ENCODE measurements around the gene LRP2. TPM values are rescaled to one million over a fixed set of nuclear protein-coding genes. Genes with fewer than 3 reads are reported as not detected.

Gene LRP2
- total RNA-seq, 1 donor from 2014 or later, result 1.00 TPM

DNA sequence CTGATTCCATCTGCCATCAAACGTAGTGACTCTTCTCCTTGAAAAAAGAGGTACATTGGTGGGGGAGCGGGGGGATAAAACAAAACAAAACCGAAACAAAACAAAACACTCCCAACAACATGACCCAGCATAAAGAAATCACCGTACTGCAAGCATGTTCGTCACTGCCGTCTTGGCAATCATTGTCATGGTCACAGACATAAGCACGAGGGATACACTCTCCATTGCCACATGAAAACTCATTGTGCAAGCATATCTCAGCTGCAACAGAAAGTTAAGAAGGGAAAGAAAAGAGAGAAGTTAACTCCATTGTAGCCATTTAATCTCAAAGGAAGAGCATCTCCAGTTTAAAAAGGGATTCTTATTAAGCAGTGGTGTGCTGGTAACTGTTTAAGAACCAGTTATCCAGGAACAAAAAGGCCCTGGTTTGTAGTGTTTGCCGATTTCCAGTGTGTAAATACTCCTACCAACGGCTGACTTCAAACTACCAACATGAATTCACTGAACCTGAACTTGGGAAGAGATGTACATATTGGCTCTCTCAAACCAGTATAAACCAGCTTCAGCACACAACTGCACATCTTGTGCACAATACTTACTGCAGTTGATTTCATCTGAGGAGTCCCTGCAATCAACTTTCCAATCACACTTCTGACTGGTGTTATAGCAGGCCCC is 68.2 kb downstream of the LRP2 start:
- H3K4me3 Mint-ChIP-seq (ENCODE audit: unreplicated experiment), result no peak overlapping the region
- no peak overlapping the region for H3K9ac ChIP-seq (ENCODE audit: low read length)
- DNase-seq (ENCODE audit: low read depth) (no peak), FAIRE-seq (no peak)
- H3K36me3 ChIP-seq (ENCODE audit: insufficient read depth, low read length), result no peaks in the 10 kb centered on the region
- H3K4me2 ChIP-seq (ENCODE audit: low read length), result no peak overlapping the region
- H3K27ac Mint-ChIP-seq (ENCODE audit: unreplicated experiment), result no peak overlapping the region
- H3K27me3 ChIP-seq (ENCODE audit: insufficient read depth, low read length), result no peaks in the 10 kb centered on the region
- no peak for TF ChIP-seq EZH2 (IDR thresholded peaks at IDR 0.05; ENCODE audit: insufficient read depth, low read length)
- TF ChIP-seq, protein P1, sequence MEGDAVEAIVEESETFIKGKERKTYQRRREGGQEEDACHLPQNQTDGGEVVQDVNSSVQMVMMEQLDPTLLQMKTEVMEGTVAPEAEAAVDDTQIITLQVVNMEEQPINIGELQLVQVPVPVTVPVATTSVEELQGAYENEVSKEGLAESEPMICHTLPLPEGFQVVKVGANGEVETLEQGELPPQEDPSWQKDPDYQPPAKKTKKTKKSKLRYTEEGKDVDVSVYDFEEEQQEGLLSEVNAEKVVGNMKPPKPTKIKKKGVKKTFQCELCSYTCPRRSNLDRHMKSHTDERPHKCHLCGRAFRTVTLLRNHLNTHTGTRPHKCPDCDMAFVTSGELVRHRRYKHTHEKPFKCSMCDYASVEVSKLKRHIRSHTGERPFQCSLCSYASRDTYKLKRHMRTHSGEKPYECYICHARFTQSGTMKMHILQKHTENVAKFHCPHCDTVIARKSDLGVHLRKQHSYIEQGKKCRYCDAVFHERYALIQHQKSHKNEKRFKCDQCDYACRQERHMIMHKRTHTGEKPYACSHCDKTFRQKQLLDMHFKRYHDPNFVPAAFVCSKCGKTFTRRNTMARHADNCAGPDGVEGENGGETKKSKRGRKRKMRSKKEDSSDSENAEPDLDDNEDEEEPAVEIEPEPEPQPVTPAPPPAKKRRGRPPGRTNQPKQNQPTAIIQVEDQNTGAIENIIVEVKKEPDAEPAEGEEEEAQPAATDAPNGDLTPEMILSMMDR (IDR thresholded peaks at IDR 0.05; ENCODE audit: insufficient read depth, low read depth, low read length), result no peak
- H3K9me3 ChIP-seq (ENCODE audit: insufficient read depth, low read depth, low read length), result no peaks in the 10 kb centered on the region
- no peak overlapping the region for H3K27ac ChIP-seq (ENCODE audit: low read depth, low read length)
- no peaks in the 10 kb centered on the region for H3K9me3 Mint-ChIP-seq (ENCODE audit: unreplicated experiment)
- H4K20me1 ChIP-seq (ENCODE audit: insufficient read depth, low read length), result no peaks in the 10 kb centered on the region
- peaks cover 3% of the 10 kb centered on the region for H3K27me3 Mint-ChIP-seq (ENCODE audit: low read depth, unreplicated experiment)
- H3K79me2 ChIP-seq (ENCODE audit: insufficient read depth, low read length), result no peaks in the 10 kb centered on the region
- peaks cover 3% of the 10 kb centered on the region for H3K4me1 Mint-ChIP-seq (ENCODE audit: low read depth, unreplicated experiment)
- no peaks in the 10 kb centered on the region for H3K4me1 ChIP-seq (ENCODE audit: insufficient read depth, low read length)
- H3K36me3 Mint-ChIP-seq (ENCODE audit: low read depth, unreplicated experiment), result no peaks in the 10 kb centered on the region
- no peak overlapping the region for H3K4me3 ChIP-seq (ENCODE audit: insufficient read depth, low read depth, low read length)
- no peak overlapping the region for H2AFZ ChIP-seq (ENCODE audit: low read depth, low read length)

DNA sequence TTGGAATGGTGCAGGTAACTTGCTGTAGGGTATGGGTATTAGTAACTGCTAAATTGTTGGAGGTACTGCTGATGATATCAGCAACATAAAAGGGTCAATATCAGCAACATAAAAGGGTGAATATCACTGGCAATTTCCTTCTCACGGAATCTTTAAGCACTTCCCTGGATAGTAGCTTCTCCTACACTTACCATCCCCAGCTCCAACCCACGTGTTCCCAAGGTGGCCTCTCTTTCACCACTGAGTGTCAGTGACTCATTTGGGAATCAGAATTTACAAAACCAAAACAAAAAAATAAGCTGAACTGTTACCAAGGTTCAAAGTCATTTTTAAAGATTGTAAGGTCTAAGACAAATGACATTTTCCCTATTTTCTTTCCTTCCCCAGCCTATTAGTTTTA is 70.8 kb downstream of the LRP2 start:
- no peak overlapping the region for H3K27ac Mint-ChIP-seq (ENCODE audit: unreplicated experiment)
- DNase-seq (ENCODE audit: low read depth) (no peak), FAIRE-seq (no peak)
- no peaks in the 10 kb centered on the region for H3K27me3 Mint-ChIP-seq (ENCODE audit: low read depth, unreplicated experiment)
- peaks cover 7% of the 10 kb centered on the region for H3K4me1 Mint-ChIP-seq (ENCODE audit: low read depth, unreplicated experiment)
- no peak overlapping the region for H3K4me3 Mint-ChIP-seq (ENCODE audit: unreplicated experiment)
- H3K27me3 ChIP-seq (ENCODE audit: insufficient read depth, low read length), result no peaks in the 10 kb centered on the region
- no peak for TF ChIP-seq EZH2 (IDR thresholded peaks at IDR 0.05; ENCODE audit: insufficient read depth, low read length)
- TF ChIP-seq, protein P1 (IDR thresholded peaks at IDR 0.05; ENCODE audit: insufficient read depth, low read depth, low read length), result no peak
- H3K36me3 Mint-ChIP-seq (ENCODE audit: low read depth, unreplicated experiment), result no peaks in the 10 kb centered on the region
- H3K9ac ChIP-seq (ENCODE audit: low read length), result no peak overlapping the region
- no peaks in the 10 kb centered on the region for H3K4me1 ChIP-seq (ENCODE audit: insufficient read depth, low read length)
- no peak overlapping the region for H3K27ac ChIP-seq (ENCODE audit: low read depth, low read length)
- H3K9me3 ChIP-seq (ENCODE audit: insufficient read depth, low read depth, low read length), result no peaks in the 10 kb centered on the region
- no peaks in the 10 kb centered on the region for H3K36me3 ChIP-seq (ENCODE audit: insufficient read depth, low read length)
- H3K4me3 ChIP-seq (ENCODE audit: insufficient read depth, low read depth, low read length), result no peak overlapping the region
- no peaks in the 10 kb centered on the region for H4K20me1 ChIP-seq (ENCODE audit: insufficient read depth, low read length)
- H3K4me2 ChIP-seq (ENCODE audit: low read length), result no peak overlapping the region
- H2AFZ ChIP-seq (ENCODE audit: low read depth, low read length), result no peak overlapping the region
- no peaks in the 10 kb centered on the region for H3K79me2 ChIP-seq (ENCODE audit: insufficient read depth, low read length)
- no peaks in the 10 kb centered on the region for H3K9me3 Mint-ChIP-seq (ENCODE audit: unreplicated experiment)

DNA sequence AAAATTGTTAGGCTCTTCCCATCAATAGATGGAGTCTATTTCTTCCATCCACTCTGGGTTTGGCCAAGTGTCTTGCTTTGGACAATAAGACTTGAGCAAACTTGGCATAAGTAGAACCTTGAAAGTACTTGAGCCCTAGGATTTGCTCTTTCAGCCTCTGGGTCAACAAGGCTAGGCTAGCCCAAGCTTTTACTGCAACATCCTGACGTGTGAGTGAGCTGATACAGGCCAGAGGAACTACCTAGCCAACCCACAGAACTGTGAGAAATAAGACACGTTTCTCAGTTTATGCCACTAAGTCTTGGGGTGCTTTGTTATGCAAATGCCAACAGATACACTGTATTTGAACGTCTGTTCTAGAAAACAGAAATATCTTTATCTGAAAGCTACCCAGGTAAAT is 71.9 kb downstream of the LRP2 start:
- no peak overlapping the region for H3K4me3 Mint-ChIP-seq (ENCODE audit: unreplicated experiment)
- H3K36me3 Mint-ChIP-seq (ENCODE audit: low read depth, unreplicated experiment), result no peaks in the 10 kb centered on the region

More for the DNA sequence above, 71.9 kb downstream of the LRP2 start:
- H3K9ac ChIP-seq (ENCODE audit: low read length), result no peak overlapping the region
- no peaks in the 10 kb centered on the region for H3K9me3 ChIP-seq (ENCODE audit: insufficient read depth, low read depth, low read length)
- Mint-ChIP-seq H3K9me3 (ENCODE audit: unreplicated experiment) (no peaks in the 10 kb centered on the region), H3K27me3 (ENCODE audit: low read depth, unreplicated experiment) (no peaks in the 10 kb centered on the region), H3K4me1 (ENCODE audit: low read depth, unreplicated experiment) (peaks cover 11% of the 10 kb centered on the region), H3K27ac (ENCODE audit: unreplicated experiment) (no peak overlapping the region)
- no peaks in the 10 kb centered on the region for H3K79me2 ChIP-seq (ENCODE audit: insufficient read depth, low read length)
- H3K27ac ChIP-seq (ENCODE audit: low read depth, low read length), result no peak overlapping the region
- no peak for TF ChIP-seq EZH2 (IDR thresholded peaks at IDR 0.05; ENCODE audit: insufficient read depth, low read length)
- TF ChIP-seq, protein P1 (IDR thresholded peaks at IDR 0.05; ENCODE audit: insufficient read depth, low read depth, low read length), result no peak
- no peaks in the 10 kb centered on the region for H3K4me1 ChIP-seq (ENCODE audit: insufficient read depth, low read length)
- H3K36me3 ChIP-seq (ENCODE audit: insufficient read depth, low read length), result no peaks in the 10 kb centered on the region
- H2AFZ ChIP-seq (ENCODE audit: low read depth, low read length), result no peak overlapping the region
- no peaks in the 10 kb centered on the region for H4K20me1 ChIP-seq (ENCODE audit: insufficient read depth, low read length)
- no peak overlapping the region for H3K4me3 ChIP-seq (ENCODE audit: insufficient read depth, low read depth, low read length)
- DNase-seq (ENCODE audit: low read depth) (no peak), FAIRE-seq (no peak)
- H3K4me2 ChIP-seq (ENCODE audit: low read length), result no peak overlapping the region
- no peaks in the 10 kb centered on the region for H3K27me3 ChIP-seq (ENCODE audit: insufficient read depth, low read length)

All from astrocyte (in vitro differentiated cells and primary cell).